Uterus (tissue), 2 donors: ENCODE measurements around the gene MARCHF9.
A peak's percentile ranks its signal among the peaks of the same experiment; 100 is the strongest.

Source experiments
- POLR2A ChIP-seq, 2 donors: fragments of 450-650 bp; IDR thresholded peaks; one replicate each; pipeline ENCODE4 v1.6.1; 2016; ENCODE audit warnings: antibody characterized with exemption in 2 of 2, mild to moderate bottlenecking in 1 of 2, moderate library complexity in 1 of 2
- TF ChIP-seq, protein P1 (sequence below), 4 experiments: fragments of 200-600 bp in 2 of 4; fragments of 450-650 bp in 2 of 4; sonication (generic) in 2 of 4; IDR thresholded peaks; one replicate each; pipeline ENCODE4 v1.5.1; 2016 to 2019; ENCODE audit warnings: antibody characterized with exemption in 4 of 4, mild to moderate bottlenecking in 2 of 4, moderate library complexity in 1 of 4

GRCh38 chr12:57751788-57752667 lies 2.9 kb upstream of the MARCHF9 start, which contains the start of gene CDK4:
- TF ChIP-seq, protein P1, sequence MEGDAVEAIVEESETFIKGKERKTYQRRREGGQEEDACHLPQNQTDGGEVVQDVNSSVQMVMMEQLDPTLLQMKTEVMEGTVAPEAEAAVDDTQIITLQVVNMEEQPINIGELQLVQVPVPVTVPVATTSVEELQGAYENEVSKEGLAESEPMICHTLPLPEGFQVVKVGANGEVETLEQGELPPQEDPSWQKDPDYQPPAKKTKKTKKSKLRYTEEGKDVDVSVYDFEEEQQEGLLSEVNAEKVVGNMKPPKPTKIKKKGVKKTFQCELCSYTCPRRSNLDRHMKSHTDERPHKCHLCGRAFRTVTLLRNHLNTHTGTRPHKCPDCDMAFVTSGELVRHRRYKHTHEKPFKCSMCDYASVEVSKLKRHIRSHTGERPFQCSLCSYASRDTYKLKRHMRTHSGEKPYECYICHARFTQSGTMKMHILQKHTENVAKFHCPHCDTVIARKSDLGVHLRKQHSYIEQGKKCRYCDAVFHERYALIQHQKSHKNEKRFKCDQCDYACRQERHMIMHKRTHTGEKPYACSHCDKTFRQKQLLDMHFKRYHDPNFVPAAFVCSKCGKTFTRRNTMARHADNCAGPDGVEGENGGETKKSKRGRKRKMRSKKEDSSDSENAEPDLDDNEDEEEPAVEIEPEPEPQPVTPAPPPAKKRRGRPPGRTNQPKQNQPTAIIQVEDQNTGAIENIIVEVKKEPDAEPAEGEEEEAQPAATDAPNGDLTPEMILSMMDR (IDR thresholded peaks at IDR 0.05): peak in 1 of 4 experiments; percentile 36
- TF ChIP-seq POLR2A (IDR thresholded peaks at IDR 0.05): peak; percentile 60 to 79
